Mesothelial cell of epicardium (in vitro differentiated cells): ENCODE data around the gene TEX19. TPM values are rescaled to one million over a fixed set of nuclear protein-coding genes. Genes with fewer than 3 reads are reported as not detected.

Experiments used
- DNase-seq, 2 experiments: peaks; one replicate each; pipeline ENCODE4 v3.0.0; 2021; ENCODE audit warnings: low spot score in 2 of 2; ENCODE audit not compliant: unreplicated experiment in 2 of 2
- H3K27ac Mint-ChIP-seq: 2 replicates; pipeline ENCODE4 v1.8.0; 2021; ENCODE audit warnings: mixed read lengths
- H3K27me3 Mint-ChIP-seq: 2 replicates; pipeline ENCODE4 v1.8.0; 2021; ENCODE audit warnings: low read depth, mixed read lengths
- H3K36me3 Mint-ChIP-seq: 2 replicates; pipeline ENCODE4 v1.8.0; 2021; ENCODE audit warnings: mixed read lengths
- H3K4me1 Mint-ChIP-seq: 2 replicates; pipeline ENCODE4 v1.8.0; 2021; ENCODE audit warnings: mixed read lengths
- H3K4me3 Mint-ChIP-seq: 2 replicates; pipeline ENCODE4 v1.8.0; 2021; ENCODE audit warnings: mild to moderate bottlenecking, moderate library complexity, mixed read lengths
- H3K9me3 Mint-ChIP-seq: 2 replicates; pipeline ENCODE4 v1.8.0; 2021; ENCODE audit warnings: mixed read lengths
- total RNA-seq: library from RNA; stranded (reverse); gene quantifications from 3 replicates; pipeline ENCODE4 v1.2.1, GENCODE V29; 2021
- TF ChIP-seq, protein P1 (sequence below): fragments of 200-600 bp; sonication (generic); IDR thresholded peaks from one replicate; pipeline ENCODE4 v1.5.0; 2021; ENCODE audit warnings: antibody characterized with exemption; ENCODE audit not compliant: unreplicated experiment

TEX19 gene
- total RNA-seq, 1 donor from 2014 or later = 0.16 TPM

DNA sequence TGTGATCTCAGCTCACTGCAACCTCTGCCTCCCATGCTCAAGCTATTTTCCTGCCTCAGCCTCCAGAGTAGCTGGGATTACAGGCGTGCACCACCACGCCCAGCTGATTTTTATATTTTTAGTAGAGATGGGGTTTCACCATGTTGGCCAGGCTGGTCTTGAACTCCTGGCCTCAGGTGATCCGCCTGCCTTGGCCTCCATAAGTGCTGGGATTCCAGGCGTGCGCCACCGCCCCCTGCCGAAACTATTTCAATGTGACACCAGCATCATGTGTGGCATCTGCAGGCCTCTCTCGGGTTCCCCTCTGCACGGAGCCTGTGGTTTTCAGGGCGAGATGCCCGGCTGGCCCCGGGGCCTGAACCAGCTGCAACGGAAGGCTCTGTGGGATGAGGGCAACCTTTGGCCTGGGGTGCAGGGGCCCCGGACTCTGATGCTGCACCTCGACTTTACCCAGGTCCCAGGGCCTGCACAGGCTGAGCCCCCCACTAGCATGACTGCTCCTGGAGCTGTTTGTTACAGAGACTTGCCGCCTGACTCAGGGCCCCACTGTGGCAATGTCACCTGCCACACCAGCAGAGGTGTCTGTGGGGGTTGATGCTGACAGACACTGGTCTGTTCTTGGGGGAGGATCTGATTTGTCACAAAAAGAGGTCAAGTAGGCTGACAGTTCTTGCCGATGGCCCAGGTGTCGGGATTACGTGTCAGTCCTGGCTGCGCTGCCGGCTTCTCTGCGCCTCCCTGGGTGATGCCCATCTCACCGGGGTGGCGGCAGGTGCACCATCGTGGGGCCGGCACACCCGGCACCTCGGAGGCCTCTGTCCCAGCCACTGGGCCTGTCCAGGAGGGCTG, 8.6 kb upstream of the TEX19 start:
- H3K27ac Mint-ChIP-seq = no peak overlapping the region

GRCh38 chr17:82351254-82351712, 7.8 kb upstream of the TEX19 start:
- Mint-ChIP-seq H3K4me1 (peaks cover 33% of the 10 kb centered on the region), H3K27me3 (no peaks in the 10 kb centered on the region), H3K27ac (peak overlapping the region; percentile 57)

More for the DNA sequence above, 8.6 kb upstream of the TEX19 start:
- H3K27me3 Mint-ChIP-seq = no peaks in the 10 kb centered on the region
- no peaks in the 10 kb centered on the region for H3K9me3 Mint-ChIP-seq
- peaks cover 25% of the 10 kb centered on the region for H3K4me1 Mint-ChIP-seq
- DNase-seq = no peak
- TF ChIP-seq, protein P1, sequence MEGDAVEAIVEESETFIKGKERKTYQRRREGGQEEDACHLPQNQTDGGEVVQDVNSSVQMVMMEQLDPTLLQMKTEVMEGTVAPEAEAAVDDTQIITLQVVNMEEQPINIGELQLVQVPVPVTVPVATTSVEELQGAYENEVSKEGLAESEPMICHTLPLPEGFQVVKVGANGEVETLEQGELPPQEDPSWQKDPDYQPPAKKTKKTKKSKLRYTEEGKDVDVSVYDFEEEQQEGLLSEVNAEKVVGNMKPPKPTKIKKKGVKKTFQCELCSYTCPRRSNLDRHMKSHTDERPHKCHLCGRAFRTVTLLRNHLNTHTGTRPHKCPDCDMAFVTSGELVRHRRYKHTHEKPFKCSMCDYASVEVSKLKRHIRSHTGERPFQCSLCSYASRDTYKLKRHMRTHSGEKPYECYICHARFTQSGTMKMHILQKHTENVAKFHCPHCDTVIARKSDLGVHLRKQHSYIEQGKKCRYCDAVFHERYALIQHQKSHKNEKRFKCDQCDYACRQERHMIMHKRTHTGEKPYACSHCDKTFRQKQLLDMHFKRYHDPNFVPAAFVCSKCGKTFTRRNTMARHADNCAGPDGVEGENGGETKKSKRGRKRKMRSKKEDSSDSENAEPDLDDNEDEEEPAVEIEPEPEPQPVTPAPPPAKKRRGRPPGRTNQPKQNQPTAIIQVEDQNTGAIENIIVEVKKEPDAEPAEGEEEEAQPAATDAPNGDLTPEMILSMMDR = no peak
- H3K36me3 Mint-ChIP-seq = no peaks in the 10 kb centered on the region
- H3K4me3 Mint-ChIP-seq = no peak overlapping the region

GRCh38 chr17:82351713-82352488, 7.1 kb upstream of the TEX19 start:
- Mint-ChIP-seq H3K36me3 (no peaks in the 10 kb centered on the region), H3K4me3 (no peak overlapping the region), H3K9me3 (no peaks in the 10 kb centered on the region), H3K4me1 (peaks cover 33% of the 10 kb centered on the region), H3K27me3 (no peaks in the 10 kb centered on the region), H3K27ac (no peak overlapping the region)
- TF ChIP-seq, protein P1 = peak; percentile 99
- DNase-seq = peak; percentile 77 to 90

More at GRCh38 chr17:82351254-82351712, 7.8 kb upstream of the TEX19 start:
- TF ChIP-seq, protein P1 = no peak
- no peaks in the 10 kb centered on the region for H3K9me3 Mint-ChIP-seq
- no peak for DNase-seq
- H3K4me3 Mint-ChIP-seq = no peak overlapping the region
- H3K36me3 Mint-ChIP-seq = no peaks in the 10 kb centered on the region

GRCh38 chr17:82353484-82353883, 5.6 kb upstream of the TEX19 start:
- no peak overlapping the region for H3K4me3 Mint-ChIP-seq
- H3K27ac Mint-ChIP-seq = no peak overlapping the region
- no peaks in the 10 kb centered on the region for H3K9me3 Mint-ChIP-seq
- TF ChIP-seq, protein P1 = no peak
- peaks cover under 1% of the 10 kb centered on the region for H3K27me3 Mint-ChIP-seq
- DNase-seq = no peak
- H3K4me1 Mint-ChIP-seq = peaks cover 39% of the 10 kb centered on the region
- H3K36me3 Mint-ChIP-seq = no peaks in the 10 kb centered on the region

DNA sequence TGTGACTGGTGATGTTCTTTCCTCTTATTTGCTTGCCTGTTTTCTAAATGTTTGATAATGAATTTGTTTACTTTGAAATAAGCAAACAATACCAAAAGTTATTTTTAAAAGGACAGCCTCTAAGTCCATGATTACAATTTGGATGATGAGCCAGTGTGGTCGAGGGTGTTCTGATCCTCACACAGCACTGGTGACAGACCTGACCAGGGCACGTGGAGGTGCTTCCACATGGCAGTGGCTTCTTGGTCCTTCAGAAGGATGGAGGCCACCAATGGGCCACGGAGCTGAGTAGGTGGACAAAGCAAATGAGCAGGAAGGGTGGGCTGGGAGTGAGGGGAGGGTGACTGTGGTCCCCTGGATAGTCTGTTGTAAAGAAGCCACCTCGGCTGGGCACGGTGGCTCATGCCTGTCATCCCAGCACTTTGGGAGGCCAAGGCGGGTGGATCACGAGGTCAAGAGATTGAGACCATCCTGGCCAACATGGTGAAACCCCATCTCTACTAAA, 4.2 kb upstream of the TEX19 start:
- Mint-ChIP-seq H3K27ac (no peak overlapping the region), H3K9me3 (no peaks in the 10 kb centered on the region), H3K36me3 (no peaks in the 10 kb centered on the region), H3K27me3 (peaks cover 3% of the 10 kb centered on the region), H3K4me1 (peaks cover 29% of the 10 kb centered on the region), H3K4me3 (no peak overlapping the region)
- TF ChIP-seq, protein P1 = no peak
- no peak for DNase-seq
